D721Med (cell line): ENCODE measurements around the gene CPNE8.
A peak's percentile ranks its signal among the peaks of the same experiment; 100 is the strongest.

Source experiments
- DNase-seq: peaks from one replicate; pipeline ENCODE4 v3.0.0; 2011; ENCODE audit warnings: low spot score; ENCODE audit not compliant: insufficient read length
- FAIRE-seq: peaks from 2 replicates; lab custom pipeline; 2011; peaks lifted over from hg19 to GRCh38; lab: Jason Lieb, UNC
- CTCF ChIP-seq: IDR thresholded peaks from 2 replicates; pipeline ENCODE4 v1.5.1; 2012; ENCODE audit warnings: mild to moderate bottlenecking, control low read depth; ENCODE audit not compliant: insufficient read depth; ENCODE audit errors: missing control alignments

The CPNE8 gene

GRCh38 chr12:38666425-38666824 is 239.0 kb downstream of the CPNE8 start:
- TF ChIP-seq CTCF = no peak
- FAIRE-seq = no peak
- DNase-seq = no peak

- no peak for DNase-seq
These were observed 240.6 kb downstream of the CPNE8 start for GRCh38 chr12:38664661-38665269.

GRCh38 chr12:38662829-38663228 is 242.6 kb downstream of the CPNE8 start:
- FAIRE-seq = no peak
- no peak for TF ChIP-seq CTCF
- no peak for DNase-seq

More at GRCh38 chr12:38664661-38665269, 240.6 kb downstream of the CPNE8 start:
- peak; percentile 48 for TF ChIP-seq CTCF
- FAIRE-seq = no peak

GRCh38 chr12:38653650-38654049 is 251.7 kb downstream of the CPNE8 start:
- TF ChIP-seq CTCF = no peak
- no peak for DNase-seq
- FAIRE-seq = no peak

- no peak for FAIRE-seq
- no peak for TF ChIP-seq CTCF
- no peak for DNase-seq
These were observed 256.6 kb downstream of the CPNE8 start for GRCh38 chr12:38648813-38649212.

GRCh38 chr12:38646146-38646545 is 259.2 kb downstream of the CPNE8 start:
- DNase-seq (no peak), FAIRE-seq (no peak)
- no peak for TF ChIP-seq CTCF

GRCh38 chr12:38639625-38640024 is 265.8 kb downstream of the CPNE8 start:
- no peak for FAIRE-seq
- no peak for DNase-seq

More at GRCh38 chr12:38639625-38640024, 265.8 kb downstream of the CPNE8 start:
- no peak for TF ChIP-seq CTCF
